ENCODE results near the gene LRRN4CL. TPM values are rescaled to one million over a fixed set of nuclear protein-coding genes. Genes with fewer than 3 reads are reported as not detected.
A peak's percentile ranks its signal among the peaks of the same experiment; 100 is the strongest.
"Not testable (repeated sequence)": the region's sequence is repeated elsewhere in the genome, so short reads cannot be mapped to it uniquely, and the experiment has no call there.

The LRRN4CL gene
- total and polyA plus RNA-seq, 2 donors = 0.75 to 0.80 TPM

- H3K36me3 ChIP-seq (ENCODE audit: control insufficient read depth in 2 of 2, insufficient read depth in 2 of 2, low read length in 1 of 2) = peaks cover 2 to 4% of the 10 kb centered on the region in 2 donors
- H3K9me3 ChIP-seq (ENCODE audit: control insufficient read depth in 2 of 2, insufficient read depth in 1 of 2, low read length in 1 of 2) = no peaks in the 10 kb centered on the region
- WGBS = 97% methylated on average over 7 of the region's 7 CpGs
- no peak overlapping the region for H3K4me3 ChIP-seq (ENCODE audit: low read length in 2 of 2)
- H3K27ac ChIP-seq (ENCODE audit: low read depth in 1 of 2, low read length in 1 of 2) = no peak overlapping the region
- H3K4me1 ChIP-seq (ENCODE audit: control insufficient read depth in 2 of 2, insufficient read depth in 2 of 2, low read length in 2 of 2) = peaks cover 7 to 21% of the 10 kb centered on the region in 2 donors
- peaks cover 5 to 12% of the 10 kb centered on the region in 2 donors for H3K27me3 ChIP-seq (ENCODE audit: control insufficient read depth in 2 of 2, insufficient read depth in 1 of 2, low read length in 1 of 2)
- no peak for DNase-seq (ENCODE audit: low read depth in 6 of 9, low spot score in 9 of 9)
Observed at GRCh38 chr11:62682518-62682917, 6.8 kb downstream of the LRRN4CL start.

- Histone ChIP-seq H3K27me3 (ENCODE audit: control insufficient read depth in 2 of 2, insufficient read depth in 1 of 2, low read length in 1 of 2) (no peaks in the 10 kb centered on the region), H3K36me3 (ENCODE audit: control insufficient read depth in 2 of 2, insufficient read depth in 2 of 2, low read length in 1 of 2) (peaks cover 17 to 19% of the 10 kb centered on the region in 2 donors), H3K4me1 (ENCODE audit: control insufficient read depth in 2 of 2, insufficient read depth in 2 of 2, low read length in 2 of 2) (peaks cover 7 to 24% of the 10 kb centered on the region in 2 donors), H3K9me3 (ENCODE audit: control insufficient read depth in 2 of 2, insufficient read depth in 1 of 2, low read length in 1 of 2) (no peaks in the 10 kb centered on the region), H3K27ac (ENCODE audit: low read depth in 1 of 2, low read length in 1 of 2) (no peak overlapping the region), H3K4me3 (ENCODE audit: low read length in 2 of 2) (no peak overlapping the region)
- WGBS = 79% methylated on average over 4 of the region's 4 CpGs
- DNase-seq (ENCODE audit: low read depth in 6 of 9, low spot score in 9 of 9) = peak in 6 of 9 donors; percentile 36 to 81 (median 54)
Observed at GRCh38 chr11:62680825-62681240, 8.5 kb downstream of the LRRN4CL start.

GRCh38 chr11:62678770-62679696 lies 10.3 kb downstream of the LRRN4CL start, which contains the start of gene UBXN1:
Gene UBXN1, minus strand, starts transcription at chr11:62679073. Its CDS starts 150 bp downstream, at chr11:62678923.
- Histone ChIP-seq H3K9me3 (ENCODE audit: control insufficient read depth in 2 of 2, insufficient read depth in 1 of 2, low read length in 1 of 2) (no peaks in the 10 kb centered on the region), H3K4me1 (ENCODE audit: control insufficient read depth in 2 of 2, insufficient read depth in 2 of 2, low read length in 2 of 2) (peaks cover 7 to 24% of the 10 kb centered on the region in 2 donors), H3K4me3 (ENCODE audit: low read length in 2 of 2) (peak within 1 kb of the TSS; percentile 56 to 99), H3K36me3 (ENCODE audit: control insufficient read depth in 2 of 2, insufficient read depth in 2 of 2, low read length in 1 of 2) (peaks cover 19 to 31% of the 10 kb centered on the region in 2 donors), H3K27me3 (ENCODE audit: control insufficient read depth in 2 of 2, insufficient read depth in 1 of 2, low read length in 1 of 2) (no peaks in the 10 kb centered on the region), H3K27ac (ENCODE audit: low read depth in 1 of 2, low read length in 1 of 2) (peak within 1 kb of the TSS; percentile 83 to 87)
- DNase-seq (ENCODE audit: low read depth in 6 of 9, low spot score in 9 of 9) = peak; percentile 56 to 92 (median 82)
- 11% methylated on average over 55 of the region's 55 CpGs for WGBS

- DNase-seq (ENCODE audit: low read depth in 6 of 9, low spot score in 9 of 9) = no peak
- 6% methylated on average over 16 of the region's 16 CpGs for WGBS
- Histone ChIP-seq H3K9me3 (ENCODE audit: control insufficient read depth in 2 of 2, insufficient read depth in 1 of 2, low read length in 1 of 2) (no peaks in the 10 kb centered on the region), H3K4me1 (ENCODE audit: control insufficient read depth in 2 of 2, insufficient read depth in 2 of 2, low read length in 2 of 2) (peaks cover 7 to 24% of the 10 kb centered on the region in 2 donors), H3K27me3 (ENCODE audit: control insufficient read depth in 2 of 2, insufficient read depth in 1 of 2, low read length in 1 of 2) (no peaks in the 10 kb centered on the region), H3K4me3 (ENCODE audit: low read length in 2 of 2) (peak overlapping the region; percentile 56 to 99), H3K27ac (ENCODE audit: low read depth in 1 of 2, low read length in 1 of 2) (peak overlapping the region; percentile 83 to 87), H3K36me3 (ENCODE audit: control insufficient read depth in 2 of 2, insufficient read depth in 2 of 2, low read length in 1 of 2) (peaks cover 19 to 36% of the 10 kb centered on the region in 2 donors)
Observed at GRCh38 chr11:62678433-62678769, 10.9 kb downstream of the LRRN4CL start.

GRCh38 chr11:62677714-62678113 lies 11.6 kb downstream of the LRRN4CL start:
- H3K4me3 ChIP-seq (ENCODE audit: low read length in 2 of 2) = peak overlapping the region; percentile 56 to 99
- H3K9me3 ChIP-seq (ENCODE audit: control insufficient read depth in 2 of 2, insufficient read depth in 1 of 2, low read length in 1 of 2) = no peaks in the 10 kb centered on the region
- H3K27ac ChIP-seq (ENCODE audit: low read depth in 1 of 2, low read length in 1 of 2) = peak overlapping the region in 1 of 2 donors; percentile 26
- H3K27me3 ChIP-seq (ENCODE audit: control insufficient read depth in 2 of 2, insufficient read depth in 1 of 2, low read length in 1 of 2) = no peaks in the 10 kb centered on the region
- H3K36me3 ChIP-seq (ENCODE audit: control insufficient read depth in 2 of 2, insufficient read depth in 2 of 2, low read length in 1 of 2) = peaks cover 19 to 41% of the 10 kb centered on the region in 2 donors
- peaks cover 8 to 30% of the 10 kb centered on the region in 2 donors for H3K4me1 ChIP-seq (ENCODE audit: control insufficient read depth in 2 of 2, insufficient read depth in 2 of 2, low read length in 2 of 2)
- DNase-seq (ENCODE audit: low read depth in 6 of 9, low spot score in 9 of 9) = no peak
- 96% methylated on average over 15 of the region's 15 CpGs for WGBS

- peaks cover 0 to 1% of the 10 kb centered on the region in 2 donors for H3K9me3 ChIP-seq (ENCODE audit: control insufficient read depth in 2 of 2, insufficient read depth in 1 of 2, low read length in 1 of 2)
- 95% methylated on average over 6 of the region's 6 CpGs for WGBS
- no peak overlapping the region for H3K4me3 ChIP-seq (ENCODE audit: low read length in 2 of 2)
- H3K4me1 ChIP-seq (ENCODE audit: control insufficient read depth in 2 of 2, insufficient read depth in 2 of 2, low read length in 2 of 2) = peaks cover 13 to 35% of the 10 kb centered on the region in 2 donors
- H3K27ac ChIP-seq (ENCODE audit: low read depth in 1 of 2, low read length in 1 of 2) = no peak overlapping the region
- DNase-seq (ENCODE audit: low read depth in 6 of 9, low spot score in 9 of 9) = no peak
- H3K27me3 ChIP-seq (ENCODE audit: control insufficient read depth in 2 of 2, insufficient read depth in 1 of 2, low read length in 1 of 2) = no peaks in the 10 kb centered on the region
- peaks cover 19 to 41% of the 10 kb centered on the region in 2 donors for H3K36me3 ChIP-seq (ENCODE audit: control insufficient read depth in 2 of 2, insufficient read depth in 2 of 2, low read length in 1 of 2)
Observed at GRCh38 chr11:62677156-62677555, 12.2 kb downstream of the LRRN4CL start.

GRCh38 chr11:62676698-62677097 lies 12.6 kb downstream of the LRRN4CL start:
- WGBS = 85% methylated on average over 6 of the region's 6 CpGs
- DNase-seq (ENCODE audit: low read depth in 6 of 9, low spot score in 9 of 9) = no peak
- Histone ChIP-seq H3K27me3 (ENCODE audit: control insufficient read depth in 2 of 2, insufficient read depth in 1 of 2, low read length in 1 of 2) (no peaks in the 10 kb centered on the region), H3K9me3 (ENCODE audit: control insufficient read depth in 2 of 2, insufficient read depth in 1 of 2, low read length in 1 of 2) (peaks cover 0 to 4% of the 10 kb centered on the region in 2 donors), H3K36me3 (ENCODE audit: control insufficient read depth in 2 of 2, insufficient read depth in 2 of 2, low read length in 1 of 2) (peaks cover 19 to 41% of the 10 kb centered on the region in 2 donors), H3K4me3 (ENCODE audit: low read length in 2 of 2) (no peak overlapping the region), H3K27ac (ENCODE audit: low read depth in 1 of 2, low read length in 1 of 2) (no peak overlapping the region), H3K4me1 (ENCODE audit: control insufficient read depth in 2 of 2, insufficient read depth in 2 of 2, low read length in 2 of 2) (peaks cover 14 to 37% of the 10 kb centered on the region in 2 donors)

- H3K27ac ChIP-seq (ENCODE audit: low read depth in 1 of 2, low read length in 1 of 2); DNase-seq (ENCODE audit: low read depth in 6 of 9, low spot score in 9 of 9); H3K9me3 ChIP-seq (ENCODE audit: control insufficient read depth in 2 of 2, insufficient read depth in 1 of 2, low read length in 1 of 2); H3K27me3 ChIP-seq (ENCODE audit: control insufficient read depth in 2 of 2, insufficient read depth in 1 of 2, low read length in 1 of 2); H3K4me3 ChIP-seq (ENCODE audit: low read length in 2 of 2): not testable (repeated sequence)
- peaks cover 19 to 41% of the 10 kb centered on the region in 2 donors for H3K36me3 ChIP-seq (ENCODE audit: control insufficient read depth in 2 of 2, insufficient read depth in 2 of 2, low read length in 1 of 2)
- 97% methylated on average over 10 of the region's 10 CpGs for WGBS
- peaks cover 16 to 42% of the 10 kb centered on the region in 2 donors for H3K4me1 ChIP-seq (ENCODE audit: control insufficient read depth in 2 of 2, insufficient read depth in 2 of 2, low read length in 2 of 2)
Observed at GRCh38 chr11:62675415-62675814, 13.9 kb downstream of the LRRN4CL start.

- peaks cover 0 to 4% of the 10 kb centered on the region in 2 donors for H3K9me3 ChIP-seq (ENCODE audit: control insufficient read depth in 2 of 2, insufficient read depth in 1 of 2, low read length in 1 of 2)
- peaks cover 15 to 38% of the 10 kb centered on the region in 2 donors for H3K4me1 ChIP-seq (ENCODE audit: control insufficient read depth in 2 of 2, insufficient read depth in 2 of 2, low read length in 2 of 2)
- no peak for DNase-seq (ENCODE audit: low read depth in 6 of 9, low spot score in 9 of 9)
- H3K36me3 ChIP-seq (ENCODE audit: control insufficient read depth in 2 of 2, insufficient read depth in 2 of 2, low read length in 1 of 2) = peaks cover 19 to 41% of the 10 kb centered on the region in 2 donors
- WGBS = 98% methylated on average over 2 of the region's 2 CpGs
- H3K27ac ChIP-seq (ENCODE audit: low read depth in 1 of 2, low read length in 1 of 2) = no peak overlapping the region
- no peak overlapping the region for H3K4me3 ChIP-seq (ENCODE audit: low read length in 2 of 2)
- H3K27me3 ChIP-seq (ENCODE audit: control insufficient read depth in 2 of 2, insufficient read depth in 1 of 2, low read length in 1 of 2) = no peaks in the 10 kb centered on the region
Observed at GRCh38 chr11:62673196-62673525, 16.2 kb downstream of the LRRN4CL start.
